Measurements from ENCODE around the gene TXNL4A. TPM values are rescaled to one million over a fixed set of nuclear protein-coding genes. Genes with fewer than 3 reads are reported as not detected.
A peak's percentile ranks its signal among the peaks of the same experiment; 100 is the strongest.

Gene TXNL4A
- total and polyA plus RNA-seq, 4 donors = 18.0 to 86.2 (median 32.8) TPM

GRCh38 chr18:79937103-79937860 is 51.1 kb downstream of the TXNL4A start:
- Histone ChIP-seq H3K27ac (ENCODE audit: low read depth in 1 of 2, low read length in 2 of 2) (peak overlapping the region; percentile 83 to 86), H3K27me3 (ENCODE audit: control insufficient read depth in 4 of 4, insufficient read depth in 4 of 4, low read length in 3 of 4) (no peaks in the 10 kb centered on the region), H3K4me3 (ENCODE audit: low read depth in 1 of 3, low read length in 3 of 3) (no peak overlapping the region), H3K4me1 (ENCODE audit: control insufficient read depth in 4 of 4, insufficient read depth in 4 of 4, low read length in 3 of 4) (peaks cover 33 to 86% (median 78%) of the 10 kb centered on the region in 4 donors), H3K36me3 (ENCODE audit: control insufficient read depth in 4 of 4, insufficient read depth in 3 of 4, low read depth in 1 of 4, low read length in 3 of 4) (peaks cover 0 to 6% (median 3%) of the 10 kb centered on the region in 4 donors), H3K9me3 (ENCODE audit: control insufficient read depth in 4 of 4, low read length in 3 of 4) (no peaks in the 10 kb centered on the region), H3K9ac (ENCODE audit: low read depth in 1 of 2, low read length in 2 of 2) (no peak overlapping the region)
- TF ChIP-seq TAF1 (conservative IDR thresholded peaks at IDR 0.05) = no peak
- TF ChIP-seq CTCF (IDR thresholded peaks at IDR 0.05; ENCODE audit: low read depth, low read length, missing input control) = no peak
- TF ChIP-seq RXRA (IDR thresholded peaks at IDR 0.05) = no peak
- TF ChIP-seq HNF4A (conservative IDR thresholded peaks at IDR 0.05) = no peak
- TF ChIP-seq JUND (IDR thresholded peaks at IDR 0.05) = no peak
- TF ChIP-seq FOXA2 (IDR thresholded peaks at IDR 0.05) = no peak
- TF ChIP-seq, protein P1, sequence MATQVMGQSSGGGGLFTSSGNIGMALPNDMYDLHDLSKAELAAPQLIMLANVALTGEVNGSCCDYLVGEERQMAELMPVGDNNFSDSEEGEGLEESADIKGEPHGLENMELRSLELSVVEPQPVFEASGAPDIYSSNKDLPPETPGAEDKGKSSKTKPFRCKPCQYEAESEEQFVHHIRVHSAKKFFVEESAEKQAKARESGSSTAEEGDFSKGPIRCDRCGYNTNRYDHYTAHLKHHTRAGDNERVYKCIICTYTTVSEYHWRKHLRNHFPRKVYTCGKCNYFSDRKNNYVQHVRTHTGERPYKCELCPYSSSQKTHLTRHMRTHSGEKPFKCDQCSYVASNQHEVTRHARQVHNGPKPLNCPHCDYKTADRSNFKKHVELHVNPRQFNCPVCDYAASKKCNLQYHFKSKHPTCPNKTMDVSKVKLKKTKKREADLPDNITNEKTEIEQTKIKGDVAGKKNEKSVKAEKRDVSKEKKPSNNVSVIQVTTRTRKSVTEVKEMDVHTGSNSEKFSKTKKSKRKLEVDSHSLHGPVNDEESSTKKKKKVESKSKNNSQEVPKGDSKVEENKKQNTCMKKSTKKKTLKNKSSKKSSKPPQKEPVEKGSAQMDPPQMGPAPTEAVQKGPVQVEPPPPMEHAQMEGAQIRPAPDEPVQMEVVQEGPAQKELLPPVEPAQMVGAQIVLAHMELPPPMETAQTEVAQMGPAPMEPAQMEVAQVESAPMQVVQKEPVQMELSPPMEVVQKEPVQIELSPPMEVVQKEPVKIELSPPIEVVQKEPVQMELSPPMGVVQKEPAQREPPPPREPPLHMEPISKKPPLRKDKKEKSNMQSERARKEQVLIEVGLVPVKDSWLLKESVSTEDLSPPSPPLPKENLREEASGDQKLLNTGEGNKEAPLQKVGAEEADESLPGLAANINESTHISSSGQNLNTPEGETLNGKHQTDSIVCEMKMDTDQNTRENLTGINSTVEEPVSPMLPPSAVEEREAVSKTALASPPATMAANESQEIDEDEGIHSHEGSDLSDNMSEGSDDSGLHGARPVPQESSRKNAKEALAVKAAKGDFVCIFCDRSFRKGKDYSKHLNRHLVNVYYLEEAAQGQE (IDR thresholded peaks at IDR 0.05) = no peak
- TF ChIP-seq RAD21 (IDR thresholded peaks at IDR 0.05) = no peak
- TF ChIP-seq, protein P2, sequence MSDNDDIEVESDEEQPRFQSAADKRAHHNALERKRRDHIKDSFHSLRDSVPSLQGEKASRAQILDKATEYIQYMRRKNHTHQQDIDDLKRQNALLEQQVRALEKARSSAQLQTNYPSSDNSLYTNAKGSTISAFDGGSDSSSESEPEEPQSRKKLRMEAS (IDR thresholded peaks at IDR 0.05) = no peak
- no peak for DNase-seq (ENCODE audit: low spot score)
- WGBS = 91% methylated on average over 25 of the region's 25 CpGs

GRCh38 chr18:79936641-79937040 is 51.7 kb downstream of the TXNL4A start:
- H3K4me3 ChIP-seq (ENCODE audit: low read depth in 1 of 3, low read length in 3 of 3) = no peak overlapping the region
- TF ChIP-seq, protein P3, sequence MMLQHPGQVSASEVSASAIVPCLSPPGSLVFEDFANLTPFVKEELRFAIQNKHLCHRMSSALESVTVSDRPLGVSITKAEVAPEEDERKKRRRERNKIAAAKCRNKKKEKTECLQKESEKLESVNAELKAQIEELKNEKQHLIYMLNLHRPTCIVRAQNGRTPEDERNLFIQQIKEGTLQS (IDR thresholded peaks at IDR 0.05) = no peak
- TF ChIP-seq EGR1 (IDR thresholded peaks at IDR 0.05; ENCODE audit: low read depth in 2 of 2) = peak in 1 of 2 donors; percentile 81
- peak; percentile 87 to 91 for TF ChIP-seq HNF4A (conservative IDR thresholded peaks at IDR 0.05)
- TF ChIP-seq RAD21 (IDR thresholded peaks at IDR 0.05) = peak; percentile 30
- peak; percentile 16 for TF ChIP-seq HNF4G (IDR thresholded peaks at IDR 0.05)
- peak; percentile 88 to 93 for TF ChIP-seq RXRA (IDR thresholded peaks at IDR 0.05)
- peak; percentile 67 for TF ChIP-seq NR2F2 (IDR thresholded peaks at IDR 0.05)
- TF ChIP-seq, protein P1 (IDR thresholded peaks at IDR 0.05) = peak; percentile 67
- TF ChIP-seq, protein P2 (IDR thresholded peaks at IDR 0.05) = peak; percentile 83
- peak in 1 of 2 donors; percentile 69 for TF ChIP-seq JUND (IDR thresholded peaks at IDR 0.05)
- no peak for TF ChIP-seq GABPA (IDR thresholded peaks at IDR 0.05 in 1 of 2, conservative IDR thresholded peaks at IDR 0.05 in 1 of 2)
- peak; percentile 36 for TF ChIP-seq FOXA2 (IDR thresholded peaks at IDR 0.05)
- TF ChIP-seq, protein P4, sequence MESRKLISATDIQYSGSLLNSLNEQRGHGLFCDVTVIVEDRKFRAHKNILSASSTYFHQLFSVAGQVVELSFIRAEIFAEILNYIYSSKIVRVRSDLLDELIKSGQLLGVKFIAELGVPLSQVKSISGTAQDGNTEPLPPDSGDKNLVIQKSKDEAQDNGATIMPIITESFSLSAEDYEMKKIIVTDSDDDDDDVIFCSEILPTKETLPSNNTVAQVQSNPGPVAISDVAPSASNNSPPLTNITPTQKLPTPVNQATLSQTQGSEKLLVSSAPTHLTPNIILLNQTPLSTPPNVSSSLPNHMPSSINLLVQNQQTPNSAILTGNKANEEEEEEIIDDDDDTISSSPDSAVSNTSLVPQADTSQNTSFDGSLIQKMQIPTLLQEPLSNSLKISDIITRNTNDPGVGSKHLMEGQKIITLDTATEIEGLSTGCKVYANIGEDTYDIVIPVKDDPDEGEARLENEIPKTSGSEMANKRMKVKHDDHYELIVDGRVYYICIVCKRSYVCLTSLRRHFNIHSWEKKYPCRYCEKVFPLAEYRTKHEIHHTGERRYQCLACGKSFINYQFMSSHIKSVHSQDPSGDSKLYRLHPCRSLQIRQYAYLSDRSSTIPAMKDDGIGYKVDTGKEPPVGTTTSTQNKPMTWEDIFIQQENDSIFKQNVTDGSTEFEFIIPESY (IDR thresholded peaks at IDR 0.05) = peak; percentile 41
- TF ChIP-seq FOXA1 (IDR thresholded peaks at IDR 0.05) = no peak

More at GRCh38 chr18:79936641-79937040, 51.7 kb downstream of the TXNL4A start:
- peaks cover 30 to 80% (median 71%) of the 10 kb centered on the region in 4 donors for H3K4me1 ChIP-seq (ENCODE audit: control insufficient read depth in 4 of 4, insufficient read depth in 4 of 4, low read length in 3 of 4)
- peak overlapping the region; percentile 83 to 86 for H3K27ac ChIP-seq (ENCODE audit: low read depth in 1 of 2, low read length in 2 of 2)
- peaks cover 0 to 5% (median 3%) of the 10 kb centered on the region in 4 donors for H3K36me3 ChIP-seq (ENCODE audit: control insufficient read depth in 4 of 4, insufficient read depth in 3 of 4, low read depth in 1 of 4, low read length in 3 of 4)
- no peak overlapping the region for H3K9ac ChIP-seq (ENCODE audit: low read depth in 1 of 2, low read length in 2 of 2)
- no peaks in the 10 kb centered on the region for H3K9me3 ChIP-seq (ENCODE audit: control insufficient read depth in 4 of 4, low read length in 3 of 4)
- 34% methylated on average over 12 of the region's 12 CpGs for WGBS
- no peak for DNase-seq (ENCODE audit: low spot score)
- no peaks in the 10 kb centered on the region for H3K27me3 ChIP-seq (ENCODE audit: control insufficient read depth in 4 of 4, insufficient read depth in 4 of 4, low read length in 3 of 4)

Data from liver (tissue), 9 donors.